Medulla oblongata (tissue), 1 donor: ENCODE data around the gene PAPOLA.

Experiments used
- DNase-seq: peaks from one replicate; pipeline ENCODE4 v3.0.0-alpha.2; 2015; ENCODE audit errors: extremely low spot score

PAPOLA gene

GRCh38 chr14:96586056-96586455 lies 83.9 kb downstream of the PAPOLA start:
- no peak for DNase-seq

- DNase-seq: no peak
Observed at GRCh38 chr14:96586921-96587822, 85.0 kb downstream of the PAPOLA start.

GRCh38 chr14:96587823-96588385 lies 85.7 kb downstream of the PAPOLA start:
- DNase-seq: no peak

GRCh38 chr14:96588410-96589257 lies 86.5 kb downstream of the PAPOLA start:
- no peak for DNase-seq

GRCh38 chr14:96589577-96589976 lies 87.4 kb downstream of the PAPOLA start:
- DNase-seq: no peak

GRCh38 chr14:96590190-96590864 lies 88.1 kb downstream of the PAPOLA start:
- no peak for DNase-seq

- no peak for DNase-seq
Observed at GRCh38 chr14:96592591-96593386, 90.6 kb downstream of the PAPOLA start.

GRCh38 chr14:96594961-96595360 lies 92.8 kb downstream of the PAPOLA start:
- DNase-seq: no peak

- no peak for DNase-seq
Observed at GRCh38 chr14:96597680-96598079, 95.5 kb downstream of the PAPOLA start.

GRCh38 chr14:96598332-96598928 lies 96.2 kb downstream of the PAPOLA start:
- no peak for DNase-seq

- DNase-seq: no peak
Observed at GRCh38 chr14:96599076-96599475, 96.9 kb downstream of the PAPOLA start.

- DNase-seq: no peak
Observed at GRCh38 chr14:96602186-96602585, 100.0 kb downstream of the PAPOLA start.

- DNase-seq: no peak
Observed at GRCh38 chr14:96603350-96604255, 101.4 kb downstream of the PAPOLA start.

- DNase-seq: no peak
Observed at GRCh38 chr14:96614481-96614881, 112.3 kb downstream of the PAPOLA start.

- DNase-seq: no peak
Observed at GRCh38 chr14:96616161-96616721, 114.1 kb downstream of the PAPOLA start.
